OCI-LY3 (cell line): ENCODE measurements around the gene CCNE1.

Source experiments
- CTCF ChIP-seq: fragments of 200-600, 300-600 bp; sonication (generic); IDR thresholded peaks from 2 replicates; pipeline ENCODE4 v1.5.1; 2014; ENCODE audit warnings: antibody characterized with exemption, low read length, low read depth
- EZH2phosphoT487 ChIP-seq: fragments of 200-600 bp; shearing (Covaris generic); IDR thresholded peaks from 2 replicates; pipeline ENCODE4 v1.6.1; 2018; ENCODE audit warnings: antibody characterized with exemption, mixed run types, low read depth

- no peak for TF ChIP-seq CTCF
- TF ChIP-seq EZH2phosphoT487, result no peak
Observed at GRCh38 chr19:29809795-29810503, 1.8 kb upstream of the CCNE1 start.
